Stomach (tissue), 4 donors: ENCODE results near the gene C9orf153.

Source experiments
- EP300 ChIP-seq: sonication (generic); formaldehyde crosslinking; IDR thresholded peaks from one replicate; pipeline ENCODE4 v1.6.1; 2017; ENCODE audit warnings: antibody characterized with exemption
- POLR2A ChIP-seq, 4 donors: fragments of 450-650 bp; IDR thresholded peaks; one replicate each; pipeline ENCODE4 v1.6.1; 2016; ENCODE audit warnings: antibody characterized with exemption in 4 of 4, control low read depth in 2 of 4, mild to moderate bottlenecking in 1 of 4, moderate library complexity in 1 of 4
- POLR2AphosphoS5 ChIP-seq, 3 donors: sonication (generic); formaldehyde crosslinking; IDR thresholded peaks; one replicate each; pipeline ENCODE4 v1.6.1; 2016; ENCODE audit warnings: antibody characterized with exemption in 3 of 3
- TF ChIP-seq, protein P1 (sequence below), 7 experiments: fragments of 450-650 bp in 4 of 7; fragments of 200-600 bp in 3 of 7; sonication (generic) in 3 of 7; IDR thresholded peaks; one replicate each; pipeline ENCODE4 v1.5.1; 2016 to 2019; ENCODE audit warnings: antibody characterized with exemption in 7 of 7, control low read depth in 2 of 7, mild to moderate bottlenecking in 1 of 7

DNA sequence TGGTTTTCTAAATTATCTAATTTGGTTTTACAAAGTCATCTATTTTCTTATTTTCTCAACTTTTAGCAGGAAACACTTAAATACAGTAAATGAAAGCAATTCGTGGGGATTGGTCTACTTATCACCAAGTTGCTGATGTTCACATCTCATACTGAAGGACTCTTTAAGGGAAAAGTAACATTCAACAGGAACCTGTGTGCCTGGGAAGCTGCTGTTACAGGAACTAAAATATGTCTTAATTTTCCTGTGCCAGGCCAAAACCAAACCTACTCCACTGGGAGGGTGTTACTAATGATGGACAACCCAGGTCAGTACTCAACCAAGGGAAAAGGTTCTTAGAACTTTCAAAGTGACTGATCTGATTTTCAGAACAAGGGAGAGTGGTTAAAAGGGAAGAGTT, 17.6 kb upstream of the C9orf153 start:
- TF ChIP-seq, protein P1, sequence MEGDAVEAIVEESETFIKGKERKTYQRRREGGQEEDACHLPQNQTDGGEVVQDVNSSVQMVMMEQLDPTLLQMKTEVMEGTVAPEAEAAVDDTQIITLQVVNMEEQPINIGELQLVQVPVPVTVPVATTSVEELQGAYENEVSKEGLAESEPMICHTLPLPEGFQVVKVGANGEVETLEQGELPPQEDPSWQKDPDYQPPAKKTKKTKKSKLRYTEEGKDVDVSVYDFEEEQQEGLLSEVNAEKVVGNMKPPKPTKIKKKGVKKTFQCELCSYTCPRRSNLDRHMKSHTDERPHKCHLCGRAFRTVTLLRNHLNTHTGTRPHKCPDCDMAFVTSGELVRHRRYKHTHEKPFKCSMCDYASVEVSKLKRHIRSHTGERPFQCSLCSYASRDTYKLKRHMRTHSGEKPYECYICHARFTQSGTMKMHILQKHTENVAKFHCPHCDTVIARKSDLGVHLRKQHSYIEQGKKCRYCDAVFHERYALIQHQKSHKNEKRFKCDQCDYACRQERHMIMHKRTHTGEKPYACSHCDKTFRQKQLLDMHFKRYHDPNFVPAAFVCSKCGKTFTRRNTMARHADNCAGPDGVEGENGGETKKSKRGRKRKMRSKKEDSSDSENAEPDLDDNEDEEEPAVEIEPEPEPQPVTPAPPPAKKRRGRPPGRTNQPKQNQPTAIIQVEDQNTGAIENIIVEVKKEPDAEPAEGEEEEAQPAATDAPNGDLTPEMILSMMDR (IDR thresholded peaks at IDR 0.05): no peak
- TF ChIP-seq POLR2A (IDR thresholded peaks at IDR 0.05): no peak
- no peak for TF ChIP-seq EP300
- no peak for TF ChIP-seq POLR2AphosphoS5 (IDR thresholded peaks at IDR 0.05)
